Suprapubic skin (tissue), 3 donors: ENCODE results near the gene SRSF2.

ENCODE experiments used
- POLR2A ChIP-seq, 2 donors: fragments of 450-650 bp; IDR thresholded peaks; one replicate each; pipeline ENCODE4 v1.6.1; 2017; ENCODE audit warnings: antibody characterized with exemption in 2 of 2, mild to moderate bottlenecking in 2 of 2, moderate library complexity in 2 of 2
- TF ChIP-seq, protein P1 (sequence below), 2 donors: fragments of 200-600 bp in 1 of 2; fragments of 450-650 bp in 1 of 2; sonication (generic) in 1 of 2; IDR thresholded peaks; one replicate each; pipeline ENCODE4 v1.5.1; 2016 to 2019; ENCODE audit warnings: antibody characterized with exemption in 2 of 2, mild to moderate bottlenecking in 1 of 2, moderate library complexity in 1 of 2

DNA sequence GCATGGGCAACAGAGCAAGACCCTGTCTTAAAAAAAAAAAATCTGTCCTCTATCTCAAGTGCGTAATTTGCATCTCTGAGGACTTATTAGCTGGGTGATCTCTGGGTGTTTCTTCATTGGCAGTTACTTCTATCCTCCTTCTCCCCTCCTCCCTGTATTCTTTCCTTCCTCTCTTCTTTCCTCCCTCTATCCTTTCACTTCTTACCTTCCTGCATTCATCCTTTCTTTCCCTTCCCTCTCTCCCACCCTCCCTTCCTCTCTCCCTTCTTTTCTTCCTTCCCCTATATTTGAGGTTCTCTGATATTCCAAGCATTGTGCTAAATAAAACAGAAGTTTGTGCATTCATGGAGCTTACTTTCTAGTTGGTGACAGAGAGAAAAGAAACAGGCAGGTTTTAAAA, 11.5 kb upstream of the SRSF2 start:
- no peak for TF ChIP-seq POLR2A (IDR thresholded peaks at IDR 0.05)
- TF ChIP-seq, protein P1, sequence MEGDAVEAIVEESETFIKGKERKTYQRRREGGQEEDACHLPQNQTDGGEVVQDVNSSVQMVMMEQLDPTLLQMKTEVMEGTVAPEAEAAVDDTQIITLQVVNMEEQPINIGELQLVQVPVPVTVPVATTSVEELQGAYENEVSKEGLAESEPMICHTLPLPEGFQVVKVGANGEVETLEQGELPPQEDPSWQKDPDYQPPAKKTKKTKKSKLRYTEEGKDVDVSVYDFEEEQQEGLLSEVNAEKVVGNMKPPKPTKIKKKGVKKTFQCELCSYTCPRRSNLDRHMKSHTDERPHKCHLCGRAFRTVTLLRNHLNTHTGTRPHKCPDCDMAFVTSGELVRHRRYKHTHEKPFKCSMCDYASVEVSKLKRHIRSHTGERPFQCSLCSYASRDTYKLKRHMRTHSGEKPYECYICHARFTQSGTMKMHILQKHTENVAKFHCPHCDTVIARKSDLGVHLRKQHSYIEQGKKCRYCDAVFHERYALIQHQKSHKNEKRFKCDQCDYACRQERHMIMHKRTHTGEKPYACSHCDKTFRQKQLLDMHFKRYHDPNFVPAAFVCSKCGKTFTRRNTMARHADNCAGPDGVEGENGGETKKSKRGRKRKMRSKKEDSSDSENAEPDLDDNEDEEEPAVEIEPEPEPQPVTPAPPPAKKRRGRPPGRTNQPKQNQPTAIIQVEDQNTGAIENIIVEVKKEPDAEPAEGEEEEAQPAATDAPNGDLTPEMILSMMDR (IDR thresholded peaks at IDR 0.05): no peak
